Measurements from ENCODE around the gene DUOX2. TPM values are rescaled to one million over a fixed set of nuclear protein-coding genes. Genes with fewer than 3 reads are reported as not detected.

DUOX2 gene
- total and polyA plus RNA-seq, 2 experiments from 2014 or later, result not detected

DNA sequence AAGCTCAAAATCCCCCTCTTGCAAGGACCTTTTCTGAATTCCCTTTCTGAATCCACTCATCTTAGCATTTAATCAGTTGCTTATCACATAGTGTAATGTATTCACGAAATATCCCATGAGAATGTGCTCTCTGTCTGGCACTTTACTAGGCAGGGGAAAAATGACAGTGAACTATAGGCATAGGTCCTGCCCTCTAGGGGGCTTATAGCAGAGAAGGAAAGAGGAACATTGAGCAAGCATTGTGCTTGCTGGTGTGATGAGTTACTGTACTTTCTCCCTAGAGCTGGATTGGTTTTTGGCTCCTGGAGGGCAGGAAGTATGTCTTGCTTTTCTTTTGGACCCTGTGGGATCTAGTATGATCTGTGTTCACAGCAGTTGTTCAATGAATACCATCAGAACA, 26.5 kb downstream of the DUOX2 start:
- TF ChIP-seq, protein P1, sequence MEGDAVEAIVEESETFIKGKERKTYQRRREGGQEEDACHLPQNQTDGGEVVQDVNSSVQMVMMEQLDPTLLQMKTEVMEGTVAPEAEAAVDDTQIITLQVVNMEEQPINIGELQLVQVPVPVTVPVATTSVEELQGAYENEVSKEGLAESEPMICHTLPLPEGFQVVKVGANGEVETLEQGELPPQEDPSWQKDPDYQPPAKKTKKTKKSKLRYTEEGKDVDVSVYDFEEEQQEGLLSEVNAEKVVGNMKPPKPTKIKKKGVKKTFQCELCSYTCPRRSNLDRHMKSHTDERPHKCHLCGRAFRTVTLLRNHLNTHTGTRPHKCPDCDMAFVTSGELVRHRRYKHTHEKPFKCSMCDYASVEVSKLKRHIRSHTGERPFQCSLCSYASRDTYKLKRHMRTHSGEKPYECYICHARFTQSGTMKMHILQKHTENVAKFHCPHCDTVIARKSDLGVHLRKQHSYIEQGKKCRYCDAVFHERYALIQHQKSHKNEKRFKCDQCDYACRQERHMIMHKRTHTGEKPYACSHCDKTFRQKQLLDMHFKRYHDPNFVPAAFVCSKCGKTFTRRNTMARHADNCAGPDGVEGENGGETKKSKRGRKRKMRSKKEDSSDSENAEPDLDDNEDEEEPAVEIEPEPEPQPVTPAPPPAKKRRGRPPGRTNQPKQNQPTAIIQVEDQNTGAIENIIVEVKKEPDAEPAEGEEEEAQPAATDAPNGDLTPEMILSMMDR (conservative IDR thresholded peaks at IDR 0.05; ENCODE audit: low read depth in 2 of 2), result peak; percentile 27 to 36; a peak in 2 of 4 replicates
- no peak for TF ChIP-seq ZNF331 (CRISPR knock-in tag; IDR thresholded peaks at IDR 0.05; ENCODE audit: low read depth)
- Mint-ChIP-seq H3K4me1 (no peaks in the 10 kb centered on the region), H3K4me3 (no peak overlapping the region), H3K9me3 (no peaks in the 10 kb centered on the region), H3K36me3 (ENCODE audit: low read depth) (no peaks in the 10 kb centered on the region), H3K27me3 (ENCODE audit: insufficient read depth, low read depth, poor library complexity) (no peaks in the 10 kb centered on the region), H3K27ac (no peak overlapping the region)
- ATAC-seq (peak; percentile 64), DNase-seq (ENCODE audit: low spot score) (peak; percentile 21)
- Histone ChIP-seq H3K4me2 (no peak overlapping the region), H3K79me2 (replicated peaks; ENCODE audit: insufficient read depth) (no peaks in the 10 kb centered on the region), H4K20me1 (replicated peaks; ENCODE audit: insufficient read depth) (no peaks in the 10 kb centered on the region), H3F3A (replicated peaks; ENCODE audit: low read depth) (no peaks in the 10 kb centered on the region), H2AFZ (no peak overlapping the region), H3K9me2 (ENCODE audit: insufficient read depth) (no peaks in the 10 kb centered on the region), H3K27me3 (ENCODE audit: insufficient read depth) (no peaks in the 10 kb centered on the region), H3K36me3 (ENCODE audit: insufficient read depth) (no peaks in the 10 kb centered on the region), H3K4me1 (ENCODE audit: insufficient read depth) (no peaks in the 10 kb centered on the region), H3K27ac (ENCODE audit: low read depth) (no peak overlapping the region), H3K4me3 (no peak overlapping the region)

DNA sequence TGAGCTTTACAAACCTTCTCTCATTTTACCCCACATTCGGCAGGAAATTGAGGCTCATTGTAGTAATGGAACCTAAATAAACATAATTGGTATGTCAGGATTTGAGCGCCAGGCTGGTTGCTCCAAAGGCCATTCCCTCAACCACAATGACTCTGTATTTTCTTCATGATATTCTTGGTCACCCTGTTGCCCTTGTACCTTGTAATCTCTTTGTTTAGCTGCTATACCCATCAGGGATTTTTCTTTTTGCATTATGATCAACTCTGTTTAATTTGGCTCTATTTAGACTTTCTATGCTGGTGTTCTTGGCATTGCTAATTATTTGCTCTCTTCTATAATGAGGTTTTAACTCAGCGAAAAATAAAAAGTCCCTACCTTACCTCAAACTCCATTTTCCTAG, 29.8 kb downstream of the DUOX2 start:
- H3K4me2 ChIP-seq, result no peak overlapping the region
- Mint-ChIP-seq H3K9me3 (no peaks in the 10 kb centered on the region), H3K4me1 (no peaks in the 10 kb centered on the region), H3K27ac (no peak overlapping the region), H3K4me3 (no peak overlapping the region), H3K27me3 (ENCODE audit: insufficient read depth, low read depth, poor library complexity) (peaks cover 1% of the 10 kb centered on the region), H3K36me3 (ENCODE audit: low read depth) (no peaks in the 10 kb centered on the region)
- H2AFZ ChIP-seq, result no peak overlapping the region; the same call in 1 of the 2 replicates
- ATAC-seq (no peak), DNase-seq (ENCODE audit: low spot score) (no peak)
- no peaks in the 10 kb centered on the region for H3K9me2 ChIP-seq (ENCODE audit: insufficient read depth)
- H3K36me3 ChIP-seq (ENCODE audit: insufficient read depth), result no peaks in the 10 kb centered on the region
- no peak overlapping the region for H3K27ac ChIP-seq (ENCODE audit: low read depth)
- H4K20me1 ChIP-seq (replicated peaks; ENCODE audit: insufficient read depth), result no peaks in the 10 kb centered on the region
- no peaks in the 10 kb centered on the region for H3K4me1 ChIP-seq (ENCODE audit: insufficient read depth)
- H3K4me3 ChIP-seq, result no peak overlapping the region
- no peaks in the 10 kb centered on the region for H3K27me3 ChIP-seq (ENCODE audit: insufficient read depth)
- no peaks in the 10 kb centered on the region for H3K79me2 ChIP-seq (replicated peaks; ENCODE audit: insufficient read depth)
- H3F3A ChIP-seq (replicated peaks; ENCODE audit: low read depth), result no peaks in the 10 kb centered on the region
- TF ChIP-seq, protein P2, sequence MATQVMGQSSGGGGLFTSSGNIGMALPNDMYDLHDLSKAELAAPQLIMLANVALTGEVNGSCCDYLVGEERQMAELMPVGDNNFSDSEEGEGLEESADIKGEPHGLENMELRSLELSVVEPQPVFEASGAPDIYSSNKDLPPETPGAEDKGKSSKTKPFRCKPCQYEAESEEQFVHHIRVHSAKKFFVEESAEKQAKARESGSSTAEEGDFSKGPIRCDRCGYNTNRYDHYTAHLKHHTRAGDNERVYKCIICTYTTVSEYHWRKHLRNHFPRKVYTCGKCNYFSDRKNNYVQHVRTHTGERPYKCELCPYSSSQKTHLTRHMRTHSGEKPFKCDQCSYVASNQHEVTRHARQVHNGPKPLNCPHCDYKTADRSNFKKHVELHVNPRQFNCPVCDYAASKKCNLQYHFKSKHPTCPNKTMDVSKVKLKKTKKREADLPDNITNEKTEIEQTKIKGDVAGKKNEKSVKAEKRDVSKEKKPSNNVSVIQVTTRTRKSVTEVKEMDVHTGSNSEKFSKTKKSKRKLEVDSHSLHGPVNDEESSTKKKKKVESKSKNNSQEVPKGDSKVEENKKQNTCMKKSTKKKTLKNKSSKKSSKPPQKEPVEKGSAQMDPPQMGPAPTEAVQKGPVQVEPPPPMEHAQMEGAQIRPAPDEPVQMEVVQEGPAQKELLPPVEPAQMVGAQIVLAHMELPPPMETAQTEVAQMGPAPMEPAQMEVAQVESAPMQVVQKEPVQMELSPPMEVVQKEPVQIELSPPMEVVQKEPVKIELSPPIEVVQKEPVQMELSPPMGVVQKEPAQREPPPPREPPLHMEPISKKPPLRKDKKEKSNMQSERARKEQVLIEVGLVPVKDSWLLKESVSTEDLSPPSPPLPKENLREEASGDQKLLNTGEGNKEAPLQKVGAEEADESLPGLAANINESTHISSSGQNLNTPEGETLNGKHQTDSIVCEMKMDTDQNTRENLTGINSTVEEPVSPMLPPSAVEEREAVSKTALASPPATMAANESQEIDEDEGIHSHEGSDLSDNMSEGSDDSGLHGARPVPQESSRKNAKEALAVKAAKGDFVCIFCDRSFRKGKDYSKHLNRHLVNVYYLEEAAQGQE (IDR thresholded peaks at IDR 0.05; ENCODE audit: unreplicated experiment), result no peak
- TF ChIP-seq ZNF114 (CRISPR knock-in tag; IDR thresholded peaks at IDR 0.05), result no peak
- TF ChIP-seq, protein P3, sequence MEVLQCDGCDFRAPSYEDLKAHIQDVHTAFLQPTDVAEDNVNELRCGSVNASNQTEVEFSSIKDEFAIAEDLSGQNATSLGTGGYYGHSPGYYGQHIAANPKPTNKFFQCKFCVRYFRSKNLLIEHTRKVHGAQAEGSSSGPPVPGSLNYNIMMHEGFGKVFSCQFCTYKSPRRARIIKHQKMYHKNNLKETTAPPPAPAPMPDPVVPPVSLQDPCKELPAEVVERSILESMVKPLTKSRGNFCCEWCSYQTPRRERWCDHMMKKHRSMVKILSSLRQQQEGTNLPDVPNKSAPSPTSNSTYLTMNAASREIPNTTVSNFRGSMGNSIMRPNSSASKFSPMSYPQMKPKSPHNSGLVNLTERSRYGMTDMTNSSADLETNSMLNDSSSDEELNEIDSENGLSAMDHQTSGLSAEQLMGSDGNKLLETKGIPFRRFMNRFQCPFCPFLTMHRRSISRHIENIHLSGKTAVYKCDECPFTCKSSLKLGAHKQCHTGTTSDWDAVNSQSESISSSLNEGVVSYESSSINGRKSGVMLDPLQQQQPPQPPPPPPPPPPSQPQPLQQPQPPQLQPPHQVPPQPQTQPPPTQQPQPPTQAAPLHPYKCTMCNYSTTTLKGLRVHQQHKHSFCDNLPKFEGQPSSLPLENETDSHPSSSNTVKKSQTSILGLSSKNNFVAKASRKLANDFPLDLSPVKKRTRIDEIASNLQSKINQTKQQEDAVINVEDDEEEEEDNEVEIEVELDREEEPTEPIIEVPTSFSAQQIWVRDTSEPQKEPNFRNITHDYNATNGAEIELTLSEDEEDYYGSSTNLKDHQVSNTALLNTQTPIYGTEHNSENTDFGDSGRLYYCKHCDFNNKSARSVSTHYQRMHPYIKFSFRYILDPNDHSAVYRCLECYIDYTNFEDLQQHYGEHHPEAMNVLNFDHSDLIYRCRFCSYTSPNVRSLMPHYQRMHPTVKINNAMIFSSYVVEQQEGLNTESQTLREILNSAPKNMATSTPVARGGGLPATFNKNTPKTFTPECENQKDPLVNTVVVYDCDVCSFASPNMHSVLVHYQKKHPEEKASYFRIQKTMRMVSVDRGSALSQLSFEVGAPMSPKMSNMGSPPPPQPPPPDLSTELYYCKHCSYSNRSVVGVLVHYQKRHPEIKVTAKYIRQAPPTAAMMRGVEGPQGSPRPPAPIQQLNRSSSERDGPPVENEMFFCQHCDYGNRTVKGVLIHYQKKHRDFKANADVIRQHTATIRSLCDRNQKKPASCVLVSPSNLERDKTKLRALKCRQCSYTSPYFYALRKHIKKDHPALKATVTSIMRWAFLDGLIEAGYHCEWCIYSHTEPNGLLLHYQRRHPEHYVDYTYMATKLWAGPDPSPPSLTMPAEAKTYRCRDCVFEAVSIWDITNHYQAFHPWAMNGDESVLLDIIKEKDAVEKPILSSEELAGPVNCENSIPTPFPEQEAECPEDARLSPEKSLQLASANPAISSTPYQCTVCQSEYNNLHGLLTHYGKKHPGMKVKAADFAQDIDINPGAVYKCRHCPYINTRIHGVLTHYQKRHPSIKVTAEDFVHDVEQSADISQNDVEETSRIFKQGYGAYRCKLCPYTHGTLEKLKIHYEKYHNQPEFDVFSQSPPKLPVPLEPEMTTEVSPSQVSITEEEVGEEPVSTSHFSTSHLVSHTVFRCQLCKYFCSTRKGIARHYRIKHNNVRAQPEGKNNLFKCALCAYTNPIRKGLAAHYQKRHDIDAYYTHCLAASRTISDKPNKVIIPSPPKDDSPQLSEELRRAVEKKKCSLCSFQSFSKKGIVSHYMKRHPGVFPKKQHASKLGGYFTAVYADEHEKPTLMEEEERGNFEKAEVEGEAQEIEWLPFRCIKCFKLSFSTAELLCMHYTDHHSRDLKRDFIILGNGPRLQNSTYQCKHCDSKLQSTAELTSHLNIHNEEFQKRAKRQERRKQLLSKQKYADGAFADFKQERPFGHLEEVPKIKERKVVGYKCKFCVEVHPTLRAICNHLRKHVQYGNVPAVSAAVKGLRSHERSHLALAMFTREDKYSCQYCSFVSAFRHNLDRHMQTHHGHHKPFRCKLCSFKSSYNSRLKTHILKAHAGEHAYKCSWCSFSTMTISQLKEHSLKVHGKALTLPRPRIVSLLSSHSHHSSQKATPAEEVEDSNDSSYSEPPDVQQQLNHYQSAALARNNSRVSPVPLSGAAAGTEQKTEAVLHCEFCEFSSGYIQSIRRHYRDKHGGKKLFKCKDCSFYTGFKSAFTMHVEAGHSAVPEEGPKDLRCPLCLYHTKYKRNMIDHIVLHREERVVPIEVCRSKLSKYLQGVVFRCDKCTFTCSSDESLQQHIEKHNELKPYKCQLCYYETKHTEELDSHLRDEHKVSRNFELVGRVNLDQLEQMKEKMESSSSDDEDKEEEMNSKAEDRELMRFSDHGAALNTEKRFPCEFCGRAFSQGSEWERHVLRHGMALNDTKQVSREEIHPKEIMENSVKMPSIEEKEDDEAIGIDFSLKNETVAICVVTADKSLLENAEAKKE (CRISPR knock-in tag; IDR thresholded peaks at IDR 0.05), result no peak
- TF ChIP-seq, protein P1 (conservative IDR thresholded peaks at IDR 0.05; ENCODE audit: low read depth in 2 of 2), result no peak
- TF ChIP-seq, protein P4, sequence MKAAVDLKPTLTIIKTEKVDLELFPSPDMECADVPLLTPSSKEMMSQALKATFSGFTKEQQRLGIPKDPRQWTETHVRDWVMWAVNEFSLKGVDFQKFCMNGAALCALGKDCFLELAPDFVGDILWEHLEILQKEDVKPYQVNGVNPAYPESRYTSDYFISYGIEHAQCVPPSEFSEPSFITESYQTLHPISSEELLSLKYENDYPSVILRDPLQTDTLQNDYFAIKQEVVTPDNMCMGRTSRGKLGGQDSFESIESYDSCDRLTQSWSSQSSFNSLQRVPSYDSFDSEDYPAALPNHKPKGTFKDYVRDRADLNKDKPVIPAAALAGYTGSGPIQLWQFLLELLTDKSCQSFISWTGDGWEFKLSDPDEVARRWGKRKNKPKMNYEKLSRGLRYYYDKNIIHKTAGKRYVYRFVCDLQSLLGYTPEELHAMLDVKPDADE (IDR thresholded peaks at IDR 0.05), result no peak
